ENCODE data around the gene RSRC1.

The RSRC1 gene

GRCh38 chr3:158273656-158274055 is 163.8 kb downstream of the RSRC1 start:
- TF ChIP-seq CTCF (IDR thresholded peaks at IDR 0.05; ENCODE audit: insufficient read depth, missing control alignments): no peak
- FAIRE-seq (no peak), DNase-seq (ENCODE audit: insufficient read length, low spot score) (no peak)

GRCh38 chr3:158278187-158278586 is 168.3 kb downstream of the RSRC1 start:
- no peak for TF ChIP-seq CTCF (IDR thresholded peaks at IDR 0.05; ENCODE audit: insufficient read depth, missing control alignments)
- DNase-seq (ENCODE audit: insufficient read length, low spot score) (no peak), FAIRE-seq (peak; percentile 29)

- no peak for FAIRE-seq
- DNase-seq (ENCODE audit: insufficient read length, low spot score): no peak
- no peak for TF ChIP-seq CTCF (IDR thresholded peaks at IDR 0.05; ENCODE audit: insufficient read depth, missing control alignments)
These were observed 169.7 kb downstream of the RSRC1 start for GRCh38 chr3:158279609-158280008.

- FAIRE-seq (no peak), DNase-seq (ENCODE audit: insufficient read length, low spot score) (no peak)
- TF ChIP-seq CTCF (IDR thresholded peaks at IDR 0.05; ENCODE audit: insufficient read depth, missing control alignments): no peak
These were observed 185.9 kb downstream of the RSRC1 start for GRCh38 chr3:158295771-158296170.

GRCh38 chr3:158297940-158298339 is 188.1 kb downstream of the RSRC1 start:
- no peak for DNase-seq (ENCODE audit: insufficient read length, low spot score)
- TF ChIP-seq CTCF (IDR thresholded peaks at IDR 0.05; ENCODE audit: insufficient read depth, missing control alignments): no peak
- peak; percentile 63 for FAIRE-seq

- FAIRE-seq: peak; percentile 68
- DNase-seq (ENCODE audit: insufficient read length, low spot score): no peak
- no peak for TF ChIP-seq CTCF (IDR thresholded peaks at IDR 0.05; ENCODE audit: insufficient read depth, missing control alignments)
These were observed 198.5 kb downstream of the RSRC1 start for GRCh38 chr3:158308236-158308928.

GRCh38 chr3:158312560-158313141 is 202.8 kb downstream of the RSRC1 start:
- no peak for TF ChIP-seq CTCF (IDR thresholded peaks at IDR 0.05; ENCODE audit: insufficient read depth, missing control alignments)
- peak; percentile 29 for FAIRE-seq

More at GRCh38 chr3:158312560-158313141, 202.8 kb downstream of the RSRC1 start:
- no peak for DNase-seq (ENCODE audit: insufficient read length, low spot score)
